Brain pericyte (primary cell): Measurements from ENCODE around the gene LCA5L.
"Not testable (repeated sequence)": the region's sequence is repeated elsewhere in the genome, so short reads cannot be mapped to it uniquely, and the experiment has no call there.

ENCODE experiments used
- DNase-seq: peaks from one replicate; pipeline ENCODE4 v3.0.0-alpha.2; 2012; ENCODE audit warnings: low read depth, low spot score

LCA5L gene

DNA sequence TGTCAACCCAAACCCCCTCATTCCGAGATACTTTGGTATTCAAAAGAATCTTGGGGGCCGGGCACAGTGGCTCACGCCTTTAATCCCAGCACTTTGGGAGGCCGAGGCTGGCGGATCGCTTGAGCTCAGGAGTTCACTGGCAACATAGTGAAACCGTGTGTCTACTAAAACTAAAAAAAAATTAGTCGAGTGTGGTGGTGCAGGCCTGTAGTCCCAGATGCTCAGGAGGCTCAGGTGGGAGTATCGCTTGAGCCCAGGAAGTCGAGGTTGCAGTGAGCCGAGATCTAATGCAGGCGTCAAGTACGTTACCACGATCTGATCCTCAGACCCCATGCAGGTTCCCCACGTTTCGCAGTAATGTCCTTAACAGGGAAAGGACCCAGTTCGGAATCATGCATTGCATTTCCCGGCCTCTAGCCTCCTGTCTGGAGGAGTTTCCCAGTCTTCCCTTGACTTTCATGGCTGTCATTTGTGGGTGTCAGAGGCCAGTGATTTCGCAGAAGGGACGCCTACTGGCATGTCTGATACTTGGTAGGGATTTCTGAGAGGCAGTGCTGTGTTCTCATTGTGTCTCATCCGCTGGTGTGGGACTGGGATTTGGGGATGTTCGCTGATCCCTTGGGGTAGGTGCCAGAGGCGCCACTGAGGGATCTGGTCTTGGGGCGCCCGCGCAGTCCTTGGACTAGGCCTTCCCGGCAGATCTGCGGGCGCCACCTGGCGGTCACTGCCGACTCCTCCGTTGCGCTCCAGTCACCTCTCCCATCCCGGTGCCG, 57.4 kb downstream of the LCA5L start:
- no peak for DNase-seq

DNA sequence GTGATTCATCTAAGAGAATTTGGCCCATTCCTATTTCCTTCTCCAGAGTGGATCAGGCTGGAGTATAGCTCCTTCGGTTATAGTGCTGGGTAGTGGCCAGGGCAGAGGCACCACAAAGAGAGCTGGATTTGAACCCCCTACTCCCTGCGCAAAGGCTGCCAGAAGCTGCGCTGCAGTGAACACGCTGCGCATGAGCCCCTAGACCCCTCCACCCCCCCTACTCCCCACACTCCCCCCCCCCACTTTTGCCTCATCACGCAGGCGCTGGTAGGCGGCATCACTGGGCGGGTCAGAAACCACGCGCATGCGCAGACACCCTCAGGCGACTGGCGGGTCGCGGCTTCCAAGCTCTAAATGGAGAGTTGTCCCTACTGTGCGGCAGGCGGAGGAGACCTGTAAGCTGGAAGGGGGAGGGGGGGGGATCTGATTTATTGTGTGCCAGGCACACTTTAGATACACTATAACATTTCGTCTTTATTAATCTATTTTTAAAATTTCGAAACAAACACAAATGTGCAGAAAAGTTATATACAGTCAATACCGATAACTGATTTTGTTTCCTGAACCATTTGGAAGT, 58.0 kb downstream of the LCA5L start:
- no peak for DNase-seq

DNA sequence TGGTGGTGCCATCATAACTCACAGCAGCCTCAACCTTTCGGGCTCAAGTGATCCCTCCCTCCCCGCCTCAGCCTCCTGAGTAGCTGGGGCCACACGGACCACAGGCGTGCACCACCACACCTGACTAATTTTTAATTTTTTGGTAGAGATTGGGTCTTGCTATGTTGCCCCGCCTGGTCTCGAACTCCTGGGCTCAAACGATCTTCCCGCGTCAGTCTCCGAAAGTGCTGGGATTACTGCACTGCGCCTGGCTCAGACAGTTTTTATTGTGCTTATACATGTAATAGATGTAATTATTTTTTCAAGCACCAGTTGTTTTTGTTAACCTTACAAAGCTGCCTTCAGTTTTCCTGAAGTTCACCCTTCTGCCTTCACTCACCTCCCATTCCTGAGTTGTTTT, 58.7 kb downstream of the LCA5L start:
- DNase-seq: no peak

DNA sequence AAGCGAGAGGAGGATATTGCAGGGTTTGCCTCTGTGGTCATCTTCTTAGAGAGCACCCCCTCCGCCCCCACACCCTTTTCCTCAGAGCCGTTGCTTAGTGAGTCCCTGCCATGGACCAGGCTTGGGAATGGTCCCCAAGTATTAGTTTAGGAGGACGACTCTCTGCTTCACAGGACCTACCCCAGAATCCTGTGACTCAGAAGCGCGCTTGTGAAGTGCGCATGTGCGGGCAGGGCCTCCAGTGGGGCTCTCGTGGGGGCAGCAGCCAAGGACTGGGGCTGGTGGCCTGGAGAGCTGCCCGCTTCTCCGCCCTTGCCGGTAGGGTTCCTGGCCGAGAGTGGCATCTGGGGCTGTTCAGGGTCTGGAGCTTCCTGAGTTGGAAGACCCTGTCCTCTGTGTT, 59.4 kb downstream of the LCA5L start:
- DNase-seq: no peak

DNA sequence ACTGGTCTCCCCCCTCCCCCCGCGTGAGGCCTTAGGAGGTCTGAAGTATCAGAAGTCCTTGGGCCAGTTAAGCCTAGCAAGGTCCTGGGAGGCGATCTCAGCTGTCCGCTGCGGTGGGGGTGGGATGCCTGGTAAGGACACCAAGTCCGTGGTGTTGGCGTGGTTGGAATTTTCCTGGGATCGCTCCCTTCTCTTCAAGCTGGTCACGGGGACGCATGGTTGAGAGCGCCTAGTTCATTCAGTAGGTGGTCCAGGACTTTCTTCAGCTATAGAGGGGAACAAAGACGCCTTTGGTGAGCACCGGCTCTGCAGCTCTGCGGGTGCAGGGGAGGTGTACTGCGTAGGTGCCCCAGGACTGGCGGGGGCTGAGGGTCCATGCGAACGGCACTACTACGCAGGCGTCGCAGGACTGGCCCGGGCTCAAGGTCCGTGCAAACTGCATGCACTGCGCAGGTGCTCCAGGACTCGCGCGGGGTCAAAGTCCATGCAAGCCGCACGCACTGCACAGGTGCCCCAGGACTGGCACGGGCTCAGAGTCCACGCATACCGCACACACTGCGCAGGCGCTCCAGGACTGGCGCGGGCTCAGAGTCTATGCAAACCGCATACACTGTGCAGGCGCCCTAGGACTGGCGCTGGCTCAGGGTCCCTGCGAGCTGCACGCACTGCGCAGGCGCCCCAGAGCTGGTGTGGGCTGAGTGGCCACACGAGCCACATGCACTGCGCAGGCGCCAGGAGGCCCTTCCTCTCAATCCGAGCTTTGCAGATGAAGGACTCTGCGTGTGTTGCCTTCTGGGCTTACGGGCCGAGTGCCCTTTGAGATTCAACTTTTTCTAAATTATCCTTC, 60.1 kb downstream of the LCA5L start:
- DNase-seq: no peak

DNA sequence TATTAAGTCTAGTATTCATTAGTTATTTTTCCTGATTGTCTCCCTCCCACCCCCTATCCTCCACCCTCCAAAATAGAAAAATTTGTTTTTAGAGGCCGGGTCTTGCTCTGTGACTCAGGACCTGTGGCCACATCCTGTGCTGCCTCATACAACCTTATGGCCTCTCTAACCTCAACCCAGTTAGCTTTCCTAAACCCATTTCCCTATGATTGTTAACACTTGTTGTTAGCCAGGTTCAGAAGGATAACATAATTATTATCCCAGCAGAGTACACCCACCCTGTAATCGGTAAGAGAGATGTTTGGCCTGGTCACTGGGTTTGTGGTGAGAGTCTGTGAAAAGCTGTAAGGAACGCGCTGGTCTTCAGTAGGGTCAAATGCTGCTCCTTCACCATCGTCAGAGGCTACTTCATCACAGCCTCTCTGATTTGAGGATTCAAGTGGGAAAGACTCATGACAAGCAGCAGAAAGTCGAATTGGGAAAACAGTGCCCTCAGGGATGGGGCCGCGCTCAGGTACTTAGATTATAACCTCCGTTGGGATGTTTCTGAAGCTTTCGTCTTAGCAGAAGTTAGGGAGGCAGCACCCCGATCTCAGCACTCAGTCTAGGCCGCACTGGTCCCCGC, 60.8 kb downstream of the LCA5L start:
- DNase-seq: no peak

DNA sequence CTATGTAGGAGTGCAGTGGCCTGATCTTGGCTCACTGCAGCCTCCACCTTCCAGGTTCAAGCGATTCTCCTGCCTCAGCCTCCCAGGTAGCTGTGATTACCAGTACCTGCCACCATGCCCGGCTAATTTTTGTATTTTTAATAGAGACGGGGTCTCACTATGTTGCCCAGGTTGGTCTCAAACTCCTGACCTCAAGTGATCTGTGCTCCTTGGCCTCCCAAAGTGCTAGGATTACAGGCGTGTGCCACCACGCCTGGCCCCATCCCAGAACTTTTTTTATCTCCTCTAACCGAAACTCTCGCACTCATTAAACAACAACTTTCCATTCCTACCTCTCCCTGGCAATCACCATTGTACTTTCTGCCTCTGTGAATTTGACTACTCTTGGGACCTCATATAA, 63.5 kb downstream of the LCA5L start:
- not testable (repeated sequence) for DNase-seq

DNA sequence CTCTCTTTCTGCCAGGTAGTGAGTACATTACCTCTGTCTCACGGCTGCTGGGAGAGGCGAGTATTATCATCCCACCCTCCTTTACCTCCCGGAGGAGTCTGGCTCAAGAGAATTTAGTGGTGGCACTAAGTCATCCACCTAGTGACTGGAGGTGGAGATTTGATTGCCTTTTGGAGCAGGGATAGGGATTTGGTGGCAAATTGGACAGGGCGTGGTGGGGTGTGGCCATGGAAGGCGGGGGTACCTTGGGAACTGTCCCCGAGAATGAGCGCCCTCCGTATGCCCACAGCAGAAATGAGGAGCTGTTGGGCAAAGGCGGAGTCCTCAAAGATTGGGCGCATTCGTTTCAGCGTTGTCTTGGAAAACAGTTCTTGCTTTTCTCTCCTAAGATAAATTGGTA, 64.6 kb downstream of the LCA5L start:
- no peak for DNase-seq

DNA sequence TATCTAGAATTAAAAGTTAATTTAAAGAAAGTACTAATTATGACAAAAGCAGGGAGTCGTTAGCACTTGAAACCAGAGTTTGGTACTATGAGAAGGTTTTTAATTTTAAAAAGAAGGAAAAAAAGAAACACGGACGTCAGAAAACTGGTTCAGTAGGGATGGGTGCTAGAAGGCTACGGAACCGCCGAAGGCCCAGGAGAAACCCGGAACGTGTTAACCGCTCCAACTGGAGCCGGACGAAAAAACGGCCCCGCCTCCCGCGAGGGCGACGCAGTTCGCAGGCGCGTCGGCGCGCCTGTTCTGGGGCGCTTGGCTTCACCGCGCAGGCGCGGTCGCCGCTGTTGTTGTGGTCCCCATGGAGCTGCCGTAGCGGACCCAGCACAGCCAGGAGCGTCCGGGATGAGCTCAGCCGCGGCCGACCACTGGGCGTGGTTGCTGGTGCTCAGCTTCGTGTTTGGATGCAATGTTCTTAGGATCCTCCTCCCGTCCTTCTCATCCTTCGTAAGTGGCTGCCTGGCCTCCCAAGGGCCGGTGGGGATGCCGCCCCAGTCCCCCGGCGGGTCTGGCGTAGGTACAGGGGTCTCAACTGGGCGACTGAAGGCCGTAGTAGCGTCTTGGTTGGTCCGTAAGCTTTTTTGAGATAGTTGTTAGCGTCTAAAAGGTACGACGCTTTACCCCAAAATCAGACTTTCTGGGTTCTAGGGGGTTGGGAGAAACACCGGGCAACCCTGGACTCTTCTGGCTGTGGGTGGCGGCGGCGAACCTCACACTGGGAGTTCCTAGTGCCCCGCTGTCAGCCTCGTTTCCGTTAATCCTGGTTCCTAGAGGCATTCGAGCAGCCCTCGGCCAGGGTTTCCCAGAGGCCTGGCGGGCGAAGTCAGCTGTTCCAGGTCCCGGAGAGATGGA, 65.3 kb downstream of the LCA5L start:
- DNase-seq: peak; percentile 89

DNA sequence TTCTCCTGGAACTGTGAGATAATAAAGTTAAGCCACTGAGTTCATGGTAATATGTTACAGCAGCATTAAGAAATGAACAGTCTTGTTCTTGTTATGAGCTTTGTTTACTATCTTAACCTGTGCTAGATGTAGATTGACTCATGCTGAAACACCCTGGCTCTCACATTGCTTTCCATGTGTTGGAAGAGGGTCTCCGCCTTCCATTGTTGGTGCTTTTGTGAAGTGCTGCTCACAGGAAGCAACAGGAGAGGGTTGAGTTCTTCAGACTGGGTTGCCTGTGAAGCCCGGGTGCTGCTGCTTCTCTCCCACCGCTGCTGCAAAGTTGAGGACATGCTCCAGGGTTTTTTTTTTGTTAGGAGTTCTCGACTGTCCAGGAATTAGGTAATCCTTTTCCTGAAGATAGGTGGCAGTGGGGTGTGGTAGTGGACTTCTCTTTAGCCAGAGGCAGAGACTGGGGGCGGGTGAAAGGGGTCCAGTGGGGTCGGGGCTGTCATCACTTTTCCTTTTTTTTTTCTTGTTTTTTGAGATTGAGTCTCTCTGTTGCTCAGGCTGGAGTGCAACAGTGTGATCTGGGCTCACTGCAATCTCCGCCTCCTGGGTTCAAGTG, 68.0 kb downstream of the LCA5L start:
- no peak for DNase-seq

DNA sequence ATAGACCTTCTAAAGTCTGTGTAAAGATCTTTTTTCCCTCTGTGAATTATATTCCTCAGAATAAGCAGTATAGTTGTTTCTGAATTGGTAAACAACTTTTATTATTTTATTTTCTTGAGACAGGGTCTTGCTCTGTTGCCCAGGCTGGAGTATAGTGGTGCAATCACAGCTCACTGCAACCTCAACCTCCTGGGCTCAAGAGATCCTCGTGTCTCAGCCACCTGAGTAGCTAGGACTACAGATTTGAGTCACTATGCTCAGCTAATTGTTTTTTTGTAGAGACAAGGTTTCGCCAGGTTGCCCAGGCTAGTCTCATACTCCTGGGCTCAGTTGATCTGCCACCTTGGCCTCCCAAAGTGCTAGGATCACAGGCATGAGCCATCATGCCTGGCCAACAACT, 70.1 kb downstream of the LCA5L start:
- no peak for DNase-seq

DNA sequence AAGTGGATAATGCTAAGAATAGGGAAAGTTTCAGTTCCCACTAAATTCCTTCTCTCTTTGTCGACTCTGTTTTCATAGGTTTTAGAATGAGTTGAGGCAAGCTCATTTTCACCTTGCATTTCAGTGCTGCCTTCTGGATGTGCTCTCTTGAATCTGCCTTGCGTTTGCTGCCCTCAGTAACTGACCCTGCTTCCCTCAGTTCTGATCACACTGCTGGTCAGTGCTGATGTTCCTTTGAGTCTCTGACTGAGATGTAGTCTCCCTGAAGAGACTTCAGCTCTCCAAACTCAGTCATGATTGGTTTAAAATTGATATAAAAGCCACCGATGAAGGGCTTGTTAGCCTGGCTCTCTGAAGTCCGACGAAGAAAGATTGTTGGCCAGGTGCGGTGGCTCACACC, 71.5 kb downstream of the LCA5L start:
- no peak for DNase-seq

DNA sequence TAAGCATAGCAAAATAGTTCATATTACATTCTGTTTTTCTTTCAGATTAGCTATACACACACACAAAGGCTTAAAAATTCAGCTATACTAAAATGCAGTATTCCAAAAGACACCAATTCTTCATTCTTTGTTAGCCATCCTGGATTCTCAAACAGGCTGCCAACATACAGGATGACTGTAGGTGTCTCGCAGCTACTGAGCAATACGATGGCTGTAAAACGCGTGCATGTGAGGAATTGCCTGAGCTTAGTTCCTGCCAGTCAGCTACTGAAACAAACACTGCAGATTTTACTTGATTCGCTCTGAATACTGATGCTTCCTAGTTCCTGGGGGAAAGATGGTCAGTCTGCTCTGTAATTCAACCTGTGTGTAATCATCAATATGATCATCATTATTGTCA, 71.9 kb downstream of the LCA5L start:
- DNase-seq: no peak

DNA sequence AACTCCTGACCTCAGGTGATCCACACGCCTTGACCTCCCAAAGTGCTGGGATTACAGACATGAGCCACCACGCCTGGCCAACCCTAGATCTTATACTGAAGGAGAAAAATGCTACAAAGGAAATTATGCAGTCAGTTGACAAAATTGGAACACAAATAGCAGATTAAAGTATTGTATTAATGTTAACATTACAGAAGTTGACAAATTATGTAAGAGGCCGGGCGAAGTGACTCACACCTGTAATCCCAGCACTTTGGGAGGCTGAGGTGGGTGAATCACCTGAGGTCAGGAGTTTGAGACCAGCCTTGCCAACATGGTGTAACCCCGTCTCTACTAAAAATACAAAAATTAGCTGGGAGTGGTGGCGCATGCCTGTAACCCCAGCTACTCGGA, 75.7 kb downstream of the LCA5L start:
- DNase-seq: not testable (repeated sequence)

DNA sequence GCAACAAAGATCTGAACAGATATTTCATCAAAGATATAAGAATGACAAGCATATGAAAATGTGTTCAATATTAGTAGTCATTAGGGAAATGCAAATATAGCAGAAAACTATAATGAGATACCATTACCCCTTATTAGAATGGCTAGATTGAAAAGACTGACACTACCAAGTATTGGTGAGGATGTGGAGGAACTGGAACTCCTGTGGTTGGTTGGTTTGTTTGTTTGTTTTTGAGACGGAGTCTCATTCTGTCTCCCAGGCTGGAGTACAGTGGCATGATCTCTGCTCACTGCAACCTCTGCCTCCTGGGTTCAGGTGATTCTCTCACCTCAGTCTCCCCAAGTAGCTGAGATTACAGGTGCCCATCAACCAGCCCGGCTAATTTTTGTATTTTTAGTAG, 77.8 kb downstream of the LCA5L start:
- DNase-seq: no peak

DNA sequence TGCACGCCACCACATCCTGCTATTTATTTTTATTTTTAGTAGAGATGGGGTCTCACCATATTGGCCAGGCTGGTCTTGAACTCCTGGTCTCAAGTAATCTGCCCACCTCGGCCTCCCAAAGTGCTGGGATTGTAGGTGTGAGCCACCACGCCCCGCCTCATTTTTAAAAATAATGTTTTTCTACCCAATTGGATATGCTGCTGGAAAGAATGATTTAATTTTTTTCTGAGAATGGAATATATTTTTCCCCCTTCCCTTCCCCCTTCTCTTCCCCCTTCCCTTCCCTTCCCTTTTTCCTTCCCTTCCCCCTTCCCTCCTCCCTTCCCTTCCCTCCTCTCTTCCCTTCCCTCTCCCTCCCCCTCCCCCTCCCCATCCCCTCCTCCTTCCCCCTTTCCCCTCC, 79.0 kb downstream of the LCA5L start:
- no peak for DNase-seq

DNA sequence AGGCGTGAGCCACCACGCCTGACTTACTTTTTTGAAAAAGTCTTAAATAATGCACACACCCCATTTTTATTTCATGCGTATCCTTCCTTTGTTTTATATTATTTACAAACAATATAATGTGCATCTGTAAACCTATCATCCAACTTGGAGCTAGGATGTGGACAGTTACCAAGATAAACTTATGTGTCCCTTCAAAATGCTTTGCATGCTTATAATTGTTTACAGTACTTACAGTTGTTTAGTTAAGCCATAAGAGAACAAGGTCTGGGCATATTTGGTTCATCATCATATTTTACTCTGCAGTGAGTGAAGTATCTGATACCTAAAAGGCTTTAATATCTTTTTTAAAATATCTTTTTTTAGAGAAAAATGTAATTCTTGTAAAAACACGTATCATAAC, 80.6 kb downstream of the LCA5L start:
- no peak for DNase-seq

DNA sequence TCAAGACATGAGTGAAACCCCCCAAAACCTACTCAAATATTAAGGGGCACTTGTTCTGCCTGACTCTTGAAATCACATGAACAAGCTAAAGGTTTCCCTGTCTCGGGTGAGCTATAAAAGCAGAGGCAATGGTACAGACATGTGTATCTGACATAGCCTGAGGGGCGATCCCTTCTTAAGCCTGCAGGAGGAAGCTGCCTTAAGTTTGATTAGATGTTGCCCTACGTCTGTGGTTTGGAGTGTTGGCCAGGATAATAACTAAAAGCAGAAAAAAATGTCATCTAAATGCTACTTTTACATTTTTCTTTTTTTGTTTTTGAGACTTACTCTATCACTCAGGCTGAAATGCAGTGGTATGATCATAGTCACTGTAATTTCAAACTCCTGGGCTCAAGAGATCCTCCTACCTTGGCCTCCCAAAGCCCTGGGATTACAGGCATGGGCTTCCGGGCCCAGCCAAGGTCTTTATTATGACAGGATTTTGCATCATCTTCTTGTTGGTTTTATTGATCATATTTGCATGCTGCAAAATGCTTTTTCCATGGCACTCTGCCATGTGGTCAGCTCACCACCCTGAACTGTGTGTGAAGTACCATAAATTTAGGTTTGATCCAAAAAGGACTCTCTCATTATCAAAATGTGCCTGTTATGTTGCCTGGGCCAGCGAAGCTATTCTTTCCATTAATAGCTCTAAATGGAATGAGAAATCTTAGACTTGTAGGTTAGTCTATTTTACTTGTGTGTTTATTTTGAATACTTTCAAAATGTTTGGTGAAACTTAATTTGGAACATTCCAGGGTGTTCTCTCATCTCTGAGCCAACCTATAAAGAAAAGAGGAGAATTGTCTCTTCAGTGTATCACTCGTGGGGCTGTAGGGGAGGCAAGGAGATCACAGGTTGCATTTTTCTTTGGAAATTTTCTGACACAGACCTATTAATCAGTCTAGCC, 81.7 kb downstream of the LCA5L start:
- DNase-seq: no peak

DNA sequence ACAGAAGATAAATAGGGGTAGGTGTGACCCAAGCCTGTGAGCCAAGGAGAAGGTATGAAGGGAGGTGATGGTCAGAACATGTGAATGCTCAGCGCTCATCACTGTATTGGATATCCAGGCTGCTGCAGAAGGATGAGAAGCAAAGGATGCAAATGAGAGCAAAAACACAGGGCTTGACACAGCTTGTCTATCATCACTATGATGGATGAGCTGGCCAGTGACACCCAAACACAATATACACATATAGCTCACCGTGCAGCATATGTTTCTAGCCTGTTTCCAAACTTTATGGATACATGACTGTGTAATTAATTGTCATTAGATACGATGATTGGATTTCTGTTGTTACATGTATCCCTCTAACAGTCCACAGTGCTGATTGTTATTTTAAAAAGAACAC, 82.8 kb downstream of the LCA5L start:
- DNase-seq: no peak

DNA sequence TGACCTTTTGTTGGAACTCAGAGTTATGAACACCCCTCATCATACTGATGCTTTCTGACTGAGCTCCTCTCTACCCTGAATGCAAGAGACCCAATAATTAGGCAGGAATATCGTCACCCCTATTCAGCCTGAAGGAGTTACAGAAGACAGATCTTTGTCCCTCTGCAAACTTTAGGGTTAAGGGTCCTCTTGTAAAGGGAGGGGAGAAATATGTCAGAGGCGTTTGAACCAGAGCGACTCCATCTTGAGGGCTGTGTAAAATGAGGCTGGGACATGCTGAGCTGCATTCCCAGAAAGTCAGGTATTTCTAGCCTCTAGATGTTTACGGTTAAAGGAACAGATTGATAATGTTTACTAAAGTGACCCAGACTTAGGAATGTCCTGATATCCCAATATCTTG, 86.2 kb downstream of the LCA5L start:
- no peak for DNase-seq
